HEK293 (cell line): ENCODE results near the gene NIF3L1.

ENCODE experiments used
- KLF7 ChIP-seq: fragments of 450-650 bp; formaldehyde crosslinking; IDR thresholded peaks from 2 replicates; pipeline ENCODE4 v1.5.1; 2016; ENCODE audit warnings: missing biosample characterization, missing genetic modification characterization, borderline replicate concordance
- KLF8 ChIP-seq: fragments of 450-650 bp; formaldehyde crosslinking; IDR thresholded peaks from 2 replicates; pipeline ENCODE4 v1.5.1; 2016; ENCODE audit warnings: missing biosample characterization, missing genetic modification characterization
- KLF9 ChIP-seq: fragments of 450-650 bp; formaldehyde crosslinking; IDR thresholded peaks from 2 replicates; pipeline ENCODE4 v1.5.1; 2016; ENCODE audit warnings: missing biosample characterization, missing genetic modification characterization, low read depth
- PATZ1 ChIP-seq: fragments of 450-650 bp; formaldehyde crosslinking; IDR thresholded peaks from 2 replicates; pipeline ENCODE4 v1.5.1; 2016; ENCODE audit warnings: missing biosample characterization, missing genetic modification characterization
- PRDM2 ChIP-seq: fragments of 450-650 bp; formaldehyde crosslinking; IDR thresholded peaks from 2 replicates; pipeline ENCODE4 v1.5.1; 2016; ENCODE audit warnings: missing biosample characterization, missing genetic modification characterization, borderline replicate concordance
- PRDM4 ChIP-seq: fragments of 450-650 bp; formaldehyde crosslinking; IDR thresholded peaks from 2 replicates; pipeline ENCODE4 v1.5.1; 2017; ENCODE audit warnings: missing biosample characterization, missing genetic modification characterization
- PRDM6 ChIP-seq: fragments of 450-650 bp; formaldehyde crosslinking; IDR thresholded peaks from 2 replicates; pipeline ENCODE4 v1.5.1; 2017; ENCODE audit warnings: missing biosample characterization, missing genetic modification characterization
- SP2 ChIP-seq: fragments of 450-650 bp; formaldehyde crosslinking; IDR thresholded peaks from 2 replicates; pipeline ENCODE4 v1.5.1; 2016; ENCODE audit warnings: missing biosample characterization, missing genetic modification characterization
- ZNF169 ChIP-seq: fragments of 450-650 bp; formaldehyde crosslinking; IDR thresholded peaks from 2 replicates; pipeline ENCODE4 v1.5.1; 2016; ENCODE audit warnings: missing biosample characterization, missing genetic modification characterization
- ZNF184 ChIP-seq: fragments of 450-650 bp; IDR thresholded peaks from 2 replicates; pipeline ENCODE4 v1.5.1; 2018; ENCODE audit warnings: missing biosample characterization, mild to moderate bottlenecking, missing genetic modification characterization
- ZNF266 ChIP-seq: fragments of 450-650 bp; formaldehyde crosslinking; IDR thresholded peaks from 2 replicates; pipeline ENCODE4 v1.5.1; 2016; ENCODE audit warnings: missing biosample characterization, missing genetic modification characterization, low read depth
- ZNF274 ChIP-seq, 2 experiments: fragments of 200-500 bp in 1 of 2; fragments of 450-650 bp in 1 of 2; sonication (Bioruptor generic) in 1 of 2; formaldehyde crosslinking in 1 of 2; IDR thresholded peaks; 2 replicates each; pipeline versions ENCODE4 v1.5.1 to v1.6.1; 2014 to 2016; ENCODE audit warnings: borderline replicate concordance in 1 of 2, inconsistent platforms in 1 of 2, low read length in 1 of 2, missing biosample characterization in 1 of 2, missing genetic modification characterization in 1 of 2
- ZNF324 ChIP-seq: fragments of 450-650 bp; formaldehyde crosslinking; IDR thresholded peaks from 2 replicates; pipeline ENCODE4 v1.5.1; 2016; ENCODE audit warnings: missing biosample characterization, missing genetic modification characterization
- ZNF394 ChIP-seq: fragments of 450-650 bp; formaldehyde crosslinking; IDR thresholded peaks from 2 replicates; pipeline ENCODE4 v1.5.1; 2016; ENCODE audit warnings: missing biosample characterization, missing genetic modification characterization, mild to moderate bottlenecking, moderate library complexity, borderline replicate concordance
- ZNF548 ChIP-seq: fragments of 450-650 bp; formaldehyde crosslinking; IDR thresholded peaks from 2 replicates; pipeline ENCODE4 v1.5.1; 2016; ENCODE audit warnings: missing biosample characterization, missing genetic modification characterization
- ZNF555 ChIP-seq: fragments of 450-650 bp; formaldehyde crosslinking; conservative IDR thresholded peaks from 2 replicates; pipeline ENCODE4 v1.5.1; 2017; ENCODE audit warnings: missing biosample characterization, mild to moderate bottlenecking, missing genetic modification characterization, inconsistent platforms
- ZNF585B ChIP-seq: fragments of 450-650 bp; formaldehyde crosslinking; IDR thresholded peaks from 2 replicates; pipeline ENCODE4 v1.5.1; 2016; ENCODE audit warnings: missing biosample characterization, missing genetic modification characterization
- ZNF621 ChIP-seq: fragments of 450-650 bp; formaldehyde crosslinking; IDR thresholded peaks from 2 replicates; pipeline ENCODE4 v1.5.1; 2017; ENCODE audit warnings: missing biosample characterization, missing genetic modification characterization
- ZNF664 ChIP-seq: fragments of 450-650 bp; formaldehyde crosslinking; IDR thresholded peaks from 2 replicates; pipeline ENCODE4 v1.5.1; 2016; ENCODE audit warnings: missing biosample characterization, missing genetic modification characterization
- ZNF837 ChIP-seq: fragments of 450-650 bp; formaldehyde crosslinking; IDR thresholded peaks from 2 replicates; pipeline ENCODE4 v1.5.1; 2016; ENCODE audit warnings: missing biosample characterization, missing genetic modification characterization
- TF ChIP-seq, protein P1 (sequence below): fragments of 450-650 bp; formaldehyde crosslinking; optimal IDR thresholded peaks from 2 replicates; pipeline ENCODE3; 2016; ENCODE audit warnings: missing biosample characterization, mild to moderate bottlenecking, missing genetic modification characterization
- TF ChIP-seq, protein P2 (sequence below): fragments of 450-650 bp; formaldehyde crosslinking; IDR thresholded peaks from 2 replicates; pipeline ENCODE4 v1.5.1; 2016; ENCODE audit warnings: missing biosample characterization, missing genetic modification characterization

The NIF3L1 gene

DNA sequence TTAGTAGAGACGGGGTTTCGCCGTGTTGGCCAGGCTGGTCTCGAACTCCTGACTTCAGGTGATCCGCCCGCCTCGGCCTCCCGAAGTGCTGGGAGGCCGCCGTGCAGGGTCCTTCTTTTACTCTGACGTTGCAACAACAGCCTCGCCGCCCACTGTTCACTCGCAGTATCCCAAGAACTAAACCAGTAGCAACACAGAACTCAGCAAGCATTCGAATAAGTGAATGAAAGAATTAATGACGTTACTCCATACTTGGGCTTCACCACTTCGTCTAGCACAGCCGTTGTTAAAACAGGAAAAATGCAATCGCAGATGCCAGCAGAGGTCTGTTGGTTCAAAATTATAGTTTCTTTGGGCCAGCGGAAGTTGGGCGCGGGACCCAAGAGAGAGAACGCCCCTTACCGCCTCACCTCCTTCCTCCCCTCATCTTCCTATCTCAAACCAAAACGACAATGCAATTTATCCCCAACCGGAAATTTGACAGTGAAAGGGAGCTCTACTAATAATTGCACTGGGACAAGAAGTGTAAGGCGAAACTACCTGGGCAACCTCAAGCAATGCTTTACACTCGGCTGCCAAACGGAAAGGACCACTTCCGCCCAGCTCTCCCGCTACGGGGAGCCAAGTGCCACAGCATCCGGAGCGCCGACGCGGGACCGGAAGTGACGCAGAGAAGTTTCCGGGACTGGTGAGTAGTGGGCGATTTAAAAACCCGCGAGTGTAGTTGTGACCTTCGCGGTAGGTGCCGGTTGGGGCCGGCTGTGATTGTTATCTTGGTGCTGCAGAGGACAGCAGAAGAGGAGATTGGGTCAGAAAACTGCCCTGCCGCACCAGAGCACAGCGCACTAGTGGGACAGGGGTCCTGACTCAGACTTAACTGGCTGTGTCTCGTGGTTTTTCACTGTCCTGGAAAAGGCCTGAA is at the start of gene NIF3L1, which contains the start of gene PPIL3 (continued):
- TF ChIP-seq ZNF664 (tag by site-specific recombination) (no peak), ZNF324 (tag by site-specific recombination) (no peak; the same call in 1 of the 2 replicates), KLF7 (tag by site-specific recombination) (0 out of 2 replicates have a peak, but pooled peaks have one; percentile 42), ZNF555 (tag by site-specific recombination) (no peak), ZNF621 (tag by site-specific recombination) (no peak), ZNF837 (tag by site-specific recombination) (no peak), ZNF184 (tag by site-specific recombination) (no peak), PATZ1 (tag by site-specific recombination) (peak; percentile 69; the same call in 1 of the 2 replicates), SP2 (tag by site-specific recombination) (peak; percentile 82), ZNF394 (tag by site-specific recombination) (peak; percentile 39; the same call in 1 of the 2 replicates), ZNF274 (IDR thresholded peaks at IDR 0.05; ENCODE audit: low read length) (no peak), ZNF274 (tag by site-specific recombination; IDR thresholded peaks at IDR 0.05; ENCODE audit: borderline replicate concordance) (no peak), PRDM2 (tag by site-specific recombination) (no peak), PRDM4 (tag by site-specific recombination) (no peak; the same call in 1 of the 2 replicates), ZNF585B (tag by site-specific recombination) (no peak), KLF8 (tag by site-specific recombination) (peak; percentile 56), ZNF266 (tag by site-specific recombination) (peak; percentile 85; the same call in 1 of the 2 replicates), ZNF169 (no peak), PRDM6 (tag by site-specific recombination) (0 out of 2 replicates have a peak, but pooled peaks have one; percentile 32), KLF9 (tag by site-specific recombination) (peak; percentile 24; the same call in 1 of the 2 replicates), ZNF548 (no peak)
- TF ChIP-seq, protein P1, sequence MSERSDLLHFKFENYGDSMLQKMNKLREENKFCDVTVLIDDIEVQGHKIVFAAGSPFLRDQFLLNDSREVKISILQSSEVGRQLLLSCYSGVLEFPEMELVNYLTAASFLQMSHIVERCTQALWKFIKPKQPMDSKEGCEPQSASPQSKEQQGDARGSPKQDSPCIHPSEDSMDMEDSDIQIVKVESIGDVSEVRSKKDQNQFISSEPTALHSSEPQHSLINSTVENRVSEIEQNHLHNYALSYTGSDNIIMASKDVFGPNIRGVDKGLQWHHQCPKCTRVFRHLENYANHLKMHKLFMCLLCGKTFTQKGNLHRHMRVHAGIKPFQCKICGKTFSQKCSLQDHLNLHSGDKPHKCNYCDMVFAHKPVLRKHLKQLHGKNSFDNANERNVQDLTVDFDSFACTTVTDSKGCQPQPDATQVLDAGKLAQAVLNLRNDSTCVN (tag by site-specific recombination) = peak; percentile 41
- TF ChIP-seq, protein P2, sequence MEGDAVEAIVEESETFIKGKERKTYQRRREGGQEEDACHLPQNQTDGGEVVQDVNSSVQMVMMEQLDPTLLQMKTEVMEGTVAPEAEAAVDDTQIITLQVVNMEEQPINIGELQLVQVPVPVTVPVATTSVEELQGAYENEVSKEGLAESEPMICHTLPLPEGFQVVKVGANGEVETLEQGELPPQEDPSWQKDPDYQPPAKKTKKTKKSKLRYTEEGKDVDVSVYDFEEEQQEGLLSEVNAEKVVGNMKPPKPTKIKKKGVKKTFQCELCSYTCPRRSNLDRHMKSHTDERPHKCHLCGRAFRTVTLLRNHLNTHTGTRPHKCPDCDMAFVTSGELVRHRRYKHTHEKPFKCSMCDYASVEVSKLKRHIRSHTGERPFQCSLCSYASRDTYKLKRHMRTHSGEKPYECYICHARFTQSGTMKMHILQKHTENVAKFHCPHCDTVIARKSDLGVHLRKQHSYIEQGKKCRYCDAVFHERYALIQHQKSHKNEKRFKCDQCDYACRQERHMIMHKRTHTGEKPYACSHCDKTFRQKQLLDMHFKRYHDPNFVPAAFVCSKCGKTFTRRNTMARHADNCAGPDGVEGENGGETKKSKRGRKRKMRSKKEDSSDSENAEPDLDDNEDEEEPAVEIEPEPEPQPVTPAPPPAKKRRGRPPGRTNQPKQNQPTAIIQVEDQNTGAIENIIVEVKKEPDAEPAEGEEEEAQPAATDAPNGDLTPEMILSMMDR (tag by site-specific recombination) = no peak
